ENCODE measurements around the gene ABCA1.
A peak's percentile ranks its signal among the peaks of the same experiment; 100 is the strongest.
"Not testable (repeated sequence)": the region's sequence is repeated elsewhere in the genome, so short reads cannot be mapped to it uniquely, and the experiment has no call there.

ABCA1 gene

DNA sequence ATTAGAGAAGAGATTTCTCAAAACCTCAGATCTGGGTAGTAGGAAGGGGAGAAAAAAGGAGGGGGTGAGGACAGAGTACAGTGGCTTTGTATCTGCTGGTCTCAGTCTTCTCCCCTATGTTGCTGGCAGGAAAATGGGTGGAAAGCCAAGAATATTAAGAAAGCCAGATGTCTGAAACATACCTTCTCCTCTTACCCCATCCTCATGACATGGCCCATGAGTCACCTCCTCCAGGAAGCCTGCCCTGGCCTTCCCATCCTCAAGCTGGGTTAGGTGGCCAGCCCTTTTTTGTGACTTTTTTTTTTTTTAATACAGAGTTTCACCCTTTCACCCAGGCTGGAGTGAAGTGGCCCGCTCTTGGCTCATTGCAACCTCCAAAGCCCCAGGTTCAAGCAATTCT is 61.8 kb downstream of the ABCA1 start:
- no peak for DNase-seq

DNA sequence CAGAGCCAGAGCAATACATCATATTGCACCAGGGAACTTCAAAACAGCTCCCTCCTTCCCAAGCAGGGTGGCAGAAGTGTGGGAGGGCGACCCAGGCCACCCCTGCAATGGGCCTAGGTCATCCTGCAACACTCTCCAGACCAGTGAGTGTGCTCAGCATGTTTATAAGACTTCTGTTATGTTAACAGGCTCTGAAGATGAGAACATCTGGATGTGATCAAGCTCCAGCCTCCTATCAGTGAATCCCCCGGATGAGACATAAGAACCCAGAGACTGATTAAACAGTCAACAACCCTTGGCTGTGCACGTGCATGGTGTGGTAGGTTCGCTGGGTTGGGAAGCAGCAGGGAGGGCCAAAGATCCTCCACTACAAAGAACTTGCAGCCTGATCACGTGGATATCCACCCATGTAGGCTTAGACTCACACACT is 63.3 kb downstream of the ABCA1 start:
- no peak for DNase-seq

GRCh38 chr9:104863180-104863883 is 64.6 kb downstream of the ABCA1 start:
- DNase-seq: peak; percentile 89

GRCh38 chr9:104861397-104861796 is 66.6 kb downstream of the ABCA1 start:
- DNase-seq: no peak

DNA sequence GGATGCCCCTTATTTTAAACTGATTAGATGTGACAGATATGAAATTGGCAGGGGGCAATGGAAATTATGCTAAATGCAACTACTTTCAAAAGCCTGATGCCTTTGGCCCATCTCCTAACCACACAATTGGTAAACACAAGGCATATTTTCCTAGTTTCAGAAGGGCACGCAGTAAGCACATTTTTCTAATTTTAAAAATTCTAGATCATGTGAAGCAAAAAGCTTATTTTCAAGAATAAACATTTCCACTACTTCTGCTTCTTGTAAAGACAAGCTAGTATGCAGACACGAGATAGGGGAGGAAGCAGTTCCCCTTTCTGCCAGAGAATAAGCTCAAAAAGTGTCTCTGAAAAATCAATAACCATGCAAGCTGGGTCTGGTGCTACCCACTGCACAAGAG is 67.7 kb downstream of the ABCA1 start:
- peak; percentile 56 for DNase-seq

GRCh38 chr9:104858846-104859245 is 69.1 kb downstream of the ABCA1 start:
- no peak for DNase-seq

- DNase-seq: no peak
Measured at GRCh38 chr9:104858271-104858670, 69.7 kb downstream of the ABCA1 start.

GRCh38 chr9:104856413-104856941 is 71.5 kb downstream of the ABCA1 start:
- no peak for DNase-seq

DNA sequence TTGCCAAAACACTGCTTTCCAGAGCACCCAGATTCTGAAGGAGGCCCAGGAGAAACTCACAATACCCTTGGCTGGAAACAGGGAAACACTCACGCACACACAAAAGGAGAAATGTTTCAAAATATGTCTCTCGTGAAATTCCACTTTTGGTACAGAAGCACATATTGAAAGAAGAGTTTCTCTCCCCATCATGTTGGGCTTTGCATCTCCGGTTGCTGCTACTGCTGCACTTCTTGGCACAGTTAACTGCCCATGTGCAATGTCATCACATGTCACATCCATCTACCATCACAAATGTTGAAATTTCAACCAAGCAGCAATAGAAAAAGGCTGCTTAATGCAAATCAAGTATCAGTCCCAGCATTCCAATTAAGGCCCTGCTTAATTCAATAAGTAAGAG is 72.1 kb downstream of the ABCA1 start:
- no peak for DNase-seq

DNA sequence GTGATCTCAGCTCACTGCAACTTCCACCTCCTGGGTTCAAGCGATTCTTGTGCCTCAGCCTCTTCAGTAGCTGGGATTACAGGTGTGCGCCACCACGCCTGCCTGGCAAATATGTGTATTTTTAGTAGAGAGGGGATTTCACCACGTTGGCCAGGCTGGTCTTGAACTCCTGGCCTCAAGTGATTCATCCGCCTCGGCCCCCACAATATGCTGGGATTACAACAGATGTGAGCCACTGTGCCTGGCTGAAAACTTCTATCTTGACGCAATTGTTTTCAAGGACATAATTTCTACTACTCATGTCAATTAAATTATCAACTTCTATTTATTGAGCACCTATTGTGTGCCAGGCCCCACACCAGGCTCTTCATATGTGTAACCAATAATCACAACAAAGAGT is 72.7 kb downstream of the ABCA1 start:
- not testable (repeated sequence) for DNase-seq

- DNase-seq: no peak
Measured at GRCh38 chr9:104854613-104855012, 73.3 kb downstream of the ABCA1 start.

- DNase-seq: no peak
Measured at GRCh38 chr9:104853683-104854082, 74.3 kb downstream of the ABCA1 start.

DNA sequence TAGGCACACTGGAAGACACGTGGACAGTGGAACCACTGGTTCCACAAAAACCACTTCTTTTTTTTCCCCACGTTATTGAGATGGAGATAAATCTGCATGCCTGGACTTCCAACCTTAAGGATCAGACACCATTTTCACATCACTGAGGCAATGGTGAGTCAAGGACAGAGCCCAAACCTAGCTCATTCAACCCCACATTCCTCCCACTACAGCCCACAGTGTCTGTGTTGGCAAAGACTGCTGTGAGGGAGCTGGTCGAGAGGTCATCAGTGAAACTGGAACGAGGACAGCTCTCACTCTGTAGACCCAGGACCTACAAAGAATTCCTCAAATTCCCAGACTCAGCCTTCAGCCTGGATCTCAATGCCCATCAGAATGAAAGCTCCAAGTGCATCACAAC is 74.8 kb downstream of the ABCA1 start:
- no peak for DNase-seq

GRCh38 chr9:104851546-104851920 is 76.4 kb downstream of the ABCA1 start:
- DNase-seq: no peak

GRCh38 chr9:104850786-104851545 is 77.0 kb downstream of the ABCA1 start:
- DNase-seq: peak; percentile 35

DNA sequence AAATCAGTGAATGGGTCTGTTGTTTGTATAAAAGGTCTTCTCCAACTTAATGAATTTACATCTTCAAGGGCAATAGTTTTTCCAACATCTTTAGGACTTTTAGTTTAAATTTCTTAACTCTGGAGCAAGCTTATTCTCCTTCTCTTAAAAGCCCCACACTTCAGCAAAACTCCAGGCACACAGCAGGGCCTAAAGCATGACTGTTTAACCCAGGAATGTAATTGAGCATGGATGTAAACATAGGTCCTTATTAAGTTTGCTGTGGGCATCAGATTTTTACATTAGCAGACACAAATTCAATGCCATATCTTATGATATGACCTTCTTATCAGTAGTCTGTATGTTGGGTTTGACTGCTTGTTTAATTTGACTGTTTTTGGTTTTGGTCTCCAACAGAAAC is 78.9 kb downstream of the ABCA1 start:
- no peak for DNase-seq

GRCh38 chr9:104844710-104845109 is 83.2 kb downstream of the ABCA1 start:
- no peak for DNase-seq

DNA sequence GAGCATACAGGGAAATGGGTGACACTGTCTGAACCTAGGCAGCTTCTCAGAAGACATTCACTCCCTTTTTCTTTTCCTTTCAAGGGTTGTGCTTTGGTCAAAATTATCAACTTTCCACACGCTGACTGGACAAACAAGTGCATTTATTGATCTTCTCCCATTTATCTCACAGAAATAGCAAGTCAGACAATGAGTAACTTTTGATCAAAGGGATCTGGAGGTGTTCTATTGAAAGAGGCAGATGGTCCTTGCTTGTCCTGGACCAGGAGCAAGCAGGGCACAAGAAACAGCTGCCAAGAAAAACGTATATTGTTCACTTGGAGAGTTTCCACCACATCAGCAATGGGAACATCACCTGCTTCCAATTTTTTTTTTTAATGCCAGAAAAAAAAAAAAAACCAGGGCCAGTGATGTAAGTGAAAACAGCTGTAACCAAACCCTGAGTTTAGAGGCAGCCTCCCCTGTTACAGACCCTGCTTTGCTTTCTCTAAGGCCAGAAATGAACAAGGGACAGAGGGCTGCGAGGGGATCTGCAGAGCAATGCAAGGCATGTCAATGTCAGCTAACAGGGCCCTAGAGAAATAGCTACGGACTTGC is 84.2 kb downstream of the ABCA1 start:
- no peak for DNase-seq

GRCh38 chr9:104842698-104843097 is 85.3 kb downstream of the ABCA1 start:
- no peak for DNase-seq

DNA sequence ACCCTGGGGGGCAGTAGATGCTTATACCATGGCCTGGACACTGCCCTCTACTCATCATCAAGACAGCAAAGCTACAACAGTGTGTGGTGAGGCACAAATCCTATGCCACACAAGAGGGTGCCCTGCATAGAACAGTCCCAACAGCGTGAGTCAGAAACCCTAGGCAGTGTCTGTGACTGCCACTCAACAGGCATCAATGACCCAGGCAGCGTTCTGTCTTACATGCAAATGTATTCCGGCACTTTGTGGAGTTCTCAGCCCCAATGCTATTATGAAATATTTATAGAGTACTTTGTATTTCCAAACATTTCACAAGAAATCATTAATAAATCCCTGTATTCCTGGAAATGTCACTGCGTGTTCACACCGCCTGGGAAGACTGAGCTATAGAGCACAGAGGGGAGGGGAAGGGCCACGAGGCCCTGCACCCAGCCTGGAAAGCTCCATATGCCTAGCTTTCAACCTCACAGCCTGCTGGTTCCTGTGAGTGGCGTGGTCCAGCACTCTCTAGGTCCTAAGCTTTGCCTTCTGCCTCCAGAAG is 86.3 kb downstream of the ABCA1 start:
- no peak for DNase-seq

GRCh38 chr9:104838958-104839357 is 89.0 kb downstream of the ABCA1 start:
- no peak for DNase-seq

GRCh38 chr9:104836767-104837166 is 91.2 kb downstream of the ABCA1 start:
- no peak for DNase-seq

GRCh38 chr9:104836235-104836634 is 91.7 kb downstream of the ABCA1 start:
- DNase-seq: no peak

DNA sequence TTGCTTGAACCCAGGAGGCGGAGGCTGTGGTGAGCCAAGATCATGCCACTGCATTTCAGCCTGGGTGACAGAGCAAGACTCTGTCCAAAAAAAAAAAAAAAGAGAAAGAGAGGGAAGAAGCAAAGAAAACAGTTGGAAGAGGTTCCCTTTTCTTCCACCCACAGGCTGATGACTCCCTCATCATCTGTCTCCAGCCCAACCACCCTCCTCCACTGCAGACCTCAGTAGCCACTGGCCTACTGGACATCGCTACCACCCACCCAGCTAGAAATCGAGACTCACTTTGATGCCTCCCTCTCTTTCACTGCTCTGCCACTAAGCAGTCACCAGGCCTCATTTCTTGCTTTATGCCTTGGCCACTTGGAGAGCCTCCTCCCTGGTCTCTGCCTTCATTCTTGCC is 92.8 kb downstream of the ABCA1 start:
- DNase-seq: no peak

All from hematopoietic multipotent progenitor cell treated with erythropoietin and hydrocortisone succinate and interleukin-3 and kit ligand, for 6 days (in vitro differentiated cells).